Glomerular endothelial cell (primary cell): ENCODE results near the gene HOXB7. TPM values are rescaled to one million over a fixed set of nuclear protein-coding genes. Genes with fewer than 3 reads are reported as not detected.

ENCODE experiments used
- DNase-seq: peaks from one replicate; pipeline ENCODE4 v3.0.0-alpha.2; 2011; ENCODE audit warnings: low read depth, low spot score; ENCODE audit errors: extremely low read depth
- total RNA-seq: library from RNA; depleted of rRNA; stranded (reverse); fragments of >200 nt; gene quantifications from 2 replicates; pipeline ENCODE4 v1.2.3, GENCODE V29; 2015

HOXB7 gene
- total RNA-seq, 1 donor from 2014 or later: 44.7 TPM

- DNase-seq: no peak
Observed at GRCh38 chr17:48624544-48625494, 14.0 kb upstream of the HOXB7 start.

- DNase-seq: no peak
Observed at GRCh38 chr17:48624118-48624517, 13.3 kb upstream of the HOXB7 start.

DNA sequence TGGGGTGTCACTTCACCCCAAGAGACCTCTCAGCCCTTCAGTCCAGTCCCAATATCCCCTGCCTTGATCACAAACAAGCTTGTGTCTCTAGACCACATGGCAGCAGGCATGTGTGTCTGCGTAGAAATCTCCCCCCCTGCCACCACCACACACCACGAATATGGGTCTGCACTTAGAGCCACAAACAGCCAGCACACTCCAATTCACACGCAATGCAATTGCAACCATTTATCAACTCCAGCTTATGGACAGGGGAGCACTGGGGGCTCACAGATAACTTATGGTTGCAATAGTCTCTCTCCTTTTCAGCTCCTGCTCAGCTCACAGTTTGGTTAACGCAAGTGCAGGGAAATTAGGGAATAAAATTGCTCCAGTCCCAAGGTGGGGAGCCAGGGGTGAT, 12.8 kb upstream of the HOXB7 start:
- no peak for DNase-seq

- DNase-seq: no peak
Observed at GRCh38 chr17:48622857-48623256, 12.0 kb upstream of the HOXB7 start.

DNA sequence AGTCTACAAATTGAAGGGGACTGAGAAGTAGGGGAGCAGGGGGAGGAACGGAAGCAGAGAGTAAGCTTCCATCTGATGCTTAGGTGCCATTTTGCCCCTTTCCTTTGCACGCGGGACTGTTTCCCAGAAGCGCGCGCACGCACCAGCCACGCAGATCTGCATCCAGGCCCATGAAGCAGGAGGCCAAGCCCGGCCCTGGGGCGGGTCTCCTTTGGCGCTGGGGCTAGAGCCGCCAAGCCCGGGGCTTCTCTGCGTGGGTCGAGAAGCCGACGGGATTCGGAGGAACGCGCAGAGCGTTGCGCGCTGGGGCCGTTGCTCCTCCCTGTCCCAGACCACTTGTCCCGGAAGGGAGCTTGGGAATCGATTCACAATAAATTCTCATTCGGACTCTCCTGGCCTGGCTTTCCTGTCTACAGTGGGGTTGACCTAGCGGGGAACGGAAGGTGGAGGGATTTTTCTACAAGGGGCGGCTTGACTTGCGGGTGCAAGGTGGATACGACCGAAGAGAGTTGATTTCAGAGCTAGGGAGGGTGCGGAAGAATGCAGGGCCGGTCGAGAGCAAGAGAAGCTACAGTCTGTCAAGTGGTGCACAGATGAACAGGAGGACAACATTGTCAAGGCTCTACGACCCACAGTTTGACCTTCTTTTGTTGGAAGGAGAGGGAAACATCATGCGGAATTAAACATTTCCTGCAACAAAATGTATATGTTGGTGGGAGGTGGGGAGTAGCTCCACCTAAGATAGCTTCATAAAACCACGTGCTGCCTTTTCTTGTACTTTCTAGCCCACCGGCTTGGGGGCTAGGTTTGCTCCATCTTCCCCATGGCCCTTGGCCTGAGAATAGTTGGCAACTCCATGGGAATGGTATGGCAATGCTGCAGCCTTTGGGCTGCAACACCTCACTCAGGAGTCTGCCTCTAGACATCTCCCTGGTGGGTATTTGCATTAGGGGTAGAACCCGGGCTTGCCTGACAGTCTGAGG, 10.9 kb upstream of the HOXB7 start:
- no peak for DNase-seq

DNA sequence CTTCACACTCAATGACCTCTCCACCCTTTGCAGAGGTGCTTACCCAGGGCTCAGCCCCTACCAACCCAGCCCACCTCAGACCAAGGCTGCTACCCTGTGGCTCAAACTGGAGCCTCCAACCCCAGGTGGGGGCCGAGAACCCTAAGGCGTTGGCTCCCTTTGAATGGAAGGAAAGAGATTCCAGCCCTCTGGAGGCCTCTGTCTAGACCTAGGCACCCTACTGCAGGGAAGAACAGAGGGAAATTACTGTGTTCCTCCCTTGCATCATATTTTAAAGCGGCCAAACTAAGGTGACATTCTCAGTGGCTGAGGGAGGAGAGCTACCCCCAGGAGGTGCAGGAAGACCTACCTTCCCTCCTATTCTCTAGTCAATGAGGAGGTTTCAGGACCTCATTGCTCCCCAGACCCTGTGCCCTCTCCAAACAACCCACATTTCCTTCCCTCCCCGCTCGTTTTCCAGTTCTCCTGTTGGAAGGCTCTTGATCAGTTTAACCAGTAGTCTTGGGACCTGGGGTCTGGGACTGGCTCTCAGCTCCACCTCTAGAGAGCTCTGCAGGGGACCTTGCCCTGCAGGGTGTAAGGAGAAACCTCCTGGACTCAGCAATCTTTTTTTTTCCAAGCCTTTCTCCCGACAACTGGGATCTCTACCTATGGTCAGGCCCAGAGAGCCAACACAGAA, 9.8 kb upstream of the HOXB7 start:
- no peak for DNase-seq

- no peak for DNase-seq
Observed at GRCh38 chr17:48619826-48620449, 9.1 kb upstream of the HOXB7 start.

DNA sequence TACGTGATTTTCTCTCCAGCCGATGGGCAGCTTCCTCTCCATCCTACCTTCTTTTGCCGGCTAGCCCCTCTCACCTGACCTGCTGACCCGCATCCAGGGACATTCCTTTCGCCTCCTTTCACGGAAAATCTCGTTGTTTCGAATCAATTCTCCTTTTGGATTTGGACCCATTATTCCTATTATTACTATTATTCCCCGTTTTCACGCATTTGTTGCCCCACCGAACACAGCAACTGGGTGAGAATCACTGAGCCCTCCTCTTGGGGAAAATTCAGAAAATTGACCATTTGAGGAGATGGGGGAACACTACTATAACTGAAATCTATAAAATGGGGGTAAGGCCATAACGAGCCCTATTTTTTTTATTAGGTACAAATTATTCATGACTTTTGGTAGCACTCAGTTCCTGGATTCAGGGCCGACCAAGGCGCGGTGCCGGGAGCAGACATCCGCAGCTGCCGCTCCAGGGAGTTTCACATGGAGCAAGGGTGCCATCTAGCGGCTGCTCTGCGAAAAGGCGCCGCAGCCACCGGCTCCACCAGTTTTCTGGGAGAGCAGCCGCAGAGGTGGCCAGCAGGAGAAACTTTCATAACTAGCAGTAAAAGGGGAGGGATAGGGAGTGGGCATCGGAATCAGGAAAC, 7.6 kb upstream of the HOXB7 start:
- DNase-seq: no peak

- no peak for DNase-seq
Observed at GRCh38 chr17:48617471-48618255, 6.8 kb upstream of the HOXB7 start.

DNA sequence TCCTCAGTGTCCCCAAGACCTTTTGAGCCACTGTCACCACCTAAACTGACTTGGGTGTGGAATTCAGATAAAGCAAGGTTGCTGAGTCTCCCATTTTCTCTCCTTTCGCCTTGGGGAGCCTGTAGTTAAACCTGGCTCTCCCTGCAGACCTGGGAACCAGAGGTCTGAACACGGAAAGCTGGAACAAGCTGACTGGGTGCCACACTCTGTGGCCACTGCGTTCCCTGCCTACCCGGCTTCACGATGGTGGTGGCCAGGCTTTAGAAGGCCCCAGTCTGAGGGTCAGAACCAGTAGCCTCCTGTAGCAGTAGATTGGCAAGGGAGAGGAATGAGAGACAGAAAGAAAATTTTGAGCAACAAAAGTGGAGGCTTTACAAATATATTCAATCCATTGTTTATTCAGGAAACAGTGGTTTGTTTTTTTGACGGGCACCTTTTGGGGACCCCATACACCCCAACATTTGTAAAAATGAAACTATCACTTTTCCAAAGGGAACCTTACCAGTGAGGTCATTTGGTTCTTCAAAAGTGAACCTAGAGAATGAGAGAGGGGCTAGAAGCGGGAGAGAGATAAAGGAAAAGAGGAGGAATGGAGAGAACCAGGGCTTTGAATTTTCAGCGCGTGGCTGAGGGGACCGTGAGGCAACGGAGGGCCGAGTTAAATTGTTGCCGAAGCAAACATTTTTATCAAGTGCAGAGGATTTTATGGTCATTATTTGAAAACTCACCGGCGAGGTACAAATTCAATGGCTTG, 6.1 kb upstream of the HOXB7 start:
- no peak for DNase-seq

GRCh38 chr17:48615963-48616716, 5.3 kb upstream of the HOXB7 start:
- no peak for DNase-seq

GRCh38 chr17:48615047-48615962, 4.5 kb upstream of the HOXB7 start, which contains the start of gene HOXB8:
Gene HOXB8 (minus strand): TSS chr17:48615292. CDS start chr17:48614704, 588 bp downstream.
- DNase-seq: no peak

GRCh38 chr17:48613862-48614694, 3.3 kb upstream of the HOXB7 start:
- DNase-seq: no peak

DNA sequence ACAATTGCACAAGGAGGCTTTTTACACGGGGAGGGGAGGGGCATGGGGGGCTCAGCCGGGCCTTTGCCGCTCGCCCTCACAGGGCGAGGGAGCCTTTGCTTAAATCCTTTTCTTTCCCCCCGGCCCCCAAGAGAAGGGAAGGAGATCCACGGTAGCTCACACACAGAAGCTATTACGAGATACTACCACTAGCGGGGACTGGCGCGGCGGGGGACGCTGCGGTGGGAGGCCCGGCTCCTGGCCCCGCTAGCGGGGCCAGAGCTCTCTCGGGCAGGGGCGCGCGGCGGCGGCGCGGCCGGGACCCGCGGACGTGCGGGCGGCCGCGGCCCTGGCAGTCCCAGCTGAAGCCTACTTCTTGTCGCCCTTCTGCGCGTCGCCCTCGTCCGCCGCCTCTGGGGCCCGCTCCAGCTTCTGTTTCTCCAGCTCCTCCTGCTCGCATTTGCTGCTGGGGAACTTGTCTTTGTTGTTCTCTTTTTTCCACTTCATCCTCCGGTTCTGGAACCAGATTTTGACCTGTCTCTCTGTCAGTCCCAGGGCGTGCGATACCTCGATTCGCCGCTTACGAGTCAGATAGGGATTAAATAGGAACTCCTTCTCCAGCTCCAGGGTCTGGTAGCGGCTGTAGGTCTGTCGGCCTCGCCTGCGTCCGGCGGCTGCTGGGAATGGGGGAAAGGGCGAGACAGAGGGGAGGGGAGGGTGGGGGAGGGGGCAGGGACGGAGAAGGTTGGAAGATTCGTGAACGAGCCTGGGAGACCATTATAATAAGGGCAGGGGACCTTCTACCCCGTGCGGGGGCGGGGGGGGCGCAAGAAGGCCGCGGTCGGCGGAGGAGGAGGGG, 2.3 kb upstream of the HOXB7 start:
- no peak for DNase-seq

DNA sequence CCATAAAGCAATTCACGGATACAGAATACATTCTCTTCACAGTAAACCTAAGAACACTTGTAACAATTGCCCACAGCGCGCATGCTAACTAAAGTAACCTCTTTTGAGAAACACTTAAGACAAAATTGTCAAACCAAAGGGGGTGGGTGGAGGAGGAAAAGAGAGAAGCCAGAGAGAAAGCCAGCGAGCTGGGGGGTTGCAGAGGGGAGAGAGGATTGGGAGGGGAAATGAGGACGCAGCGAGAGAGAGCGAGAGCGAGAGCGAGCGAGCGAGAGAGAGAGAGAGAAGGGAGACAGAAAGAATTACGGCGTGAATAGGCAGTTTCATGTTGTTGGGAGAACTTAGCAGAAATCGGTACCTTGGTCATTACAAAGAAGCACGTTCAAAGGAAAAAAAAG, 1.6 kb upstream of the HOXB7 start:
- no peak for DNase-seq
